ENCODE measurements around the gene UNC93B1. TPM values are rescaled to one million over a fixed set of nuclear protein-coding genes. Genes with fewer than 3 reads are reported as not detected.

Gene UNC93B1
- total RNA-seq, 1 donor from 2014 or later = 121 TPM

DNA sequence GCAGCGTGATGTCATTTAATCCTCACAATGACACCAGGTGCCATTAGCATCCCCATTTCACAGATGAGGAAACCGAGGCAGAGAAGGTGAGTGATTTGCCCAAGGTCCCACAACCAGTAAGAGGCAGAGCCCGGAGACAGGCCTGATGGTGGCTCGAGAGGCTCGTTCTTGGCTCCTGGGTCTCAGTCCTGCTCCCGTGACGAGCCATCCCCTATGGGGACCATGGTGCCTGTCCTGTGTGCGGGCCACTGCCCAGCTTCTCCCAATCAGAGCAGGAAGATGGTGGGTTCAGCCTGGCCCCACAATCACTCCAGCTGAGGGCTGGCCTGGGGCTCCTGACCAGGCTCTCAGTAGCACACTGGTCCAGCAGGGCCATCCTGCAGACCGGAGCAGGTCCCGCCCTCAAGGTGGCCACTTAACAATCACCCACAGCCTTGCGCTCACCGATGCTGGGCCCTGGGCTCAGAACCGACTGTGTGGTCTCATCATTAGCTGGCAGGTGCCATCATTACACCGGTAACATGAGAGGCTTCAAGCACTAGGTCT, 9.8 kb upstream of the UNC93B1 start:
- H3K9me3 ChIP-seq = no peaks in the 10 kb centered on the region
- peaks cover 72% of the 10 kb centered on the region for H3K4me1 ChIP-seq
- H3K27ac ChIP-seq = peak overlapping the region; percentile 86
- H3K27me3 ChIP-seq (ENCODE audit: low read depth) = no peaks in the 10 kb centered on the region
- DNase-seq = no peak
- ATAC-seq = no peak
- peaks cover 1% of the 10 kb centered on the region for H3K36me3 ChIP-seq
- TF ChIP-seq, protein P1, sequence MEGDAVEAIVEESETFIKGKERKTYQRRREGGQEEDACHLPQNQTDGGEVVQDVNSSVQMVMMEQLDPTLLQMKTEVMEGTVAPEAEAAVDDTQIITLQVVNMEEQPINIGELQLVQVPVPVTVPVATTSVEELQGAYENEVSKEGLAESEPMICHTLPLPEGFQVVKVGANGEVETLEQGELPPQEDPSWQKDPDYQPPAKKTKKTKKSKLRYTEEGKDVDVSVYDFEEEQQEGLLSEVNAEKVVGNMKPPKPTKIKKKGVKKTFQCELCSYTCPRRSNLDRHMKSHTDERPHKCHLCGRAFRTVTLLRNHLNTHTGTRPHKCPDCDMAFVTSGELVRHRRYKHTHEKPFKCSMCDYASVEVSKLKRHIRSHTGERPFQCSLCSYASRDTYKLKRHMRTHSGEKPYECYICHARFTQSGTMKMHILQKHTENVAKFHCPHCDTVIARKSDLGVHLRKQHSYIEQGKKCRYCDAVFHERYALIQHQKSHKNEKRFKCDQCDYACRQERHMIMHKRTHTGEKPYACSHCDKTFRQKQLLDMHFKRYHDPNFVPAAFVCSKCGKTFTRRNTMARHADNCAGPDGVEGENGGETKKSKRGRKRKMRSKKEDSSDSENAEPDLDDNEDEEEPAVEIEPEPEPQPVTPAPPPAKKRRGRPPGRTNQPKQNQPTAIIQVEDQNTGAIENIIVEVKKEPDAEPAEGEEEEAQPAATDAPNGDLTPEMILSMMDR (IDR thresholded peaks at IDR 0.05) = no peak
- intact Hi-C loops (cut with DNase I) = no loop called here
- H3K4me3 ChIP-seq = no peak overlapping the region

DNA sequence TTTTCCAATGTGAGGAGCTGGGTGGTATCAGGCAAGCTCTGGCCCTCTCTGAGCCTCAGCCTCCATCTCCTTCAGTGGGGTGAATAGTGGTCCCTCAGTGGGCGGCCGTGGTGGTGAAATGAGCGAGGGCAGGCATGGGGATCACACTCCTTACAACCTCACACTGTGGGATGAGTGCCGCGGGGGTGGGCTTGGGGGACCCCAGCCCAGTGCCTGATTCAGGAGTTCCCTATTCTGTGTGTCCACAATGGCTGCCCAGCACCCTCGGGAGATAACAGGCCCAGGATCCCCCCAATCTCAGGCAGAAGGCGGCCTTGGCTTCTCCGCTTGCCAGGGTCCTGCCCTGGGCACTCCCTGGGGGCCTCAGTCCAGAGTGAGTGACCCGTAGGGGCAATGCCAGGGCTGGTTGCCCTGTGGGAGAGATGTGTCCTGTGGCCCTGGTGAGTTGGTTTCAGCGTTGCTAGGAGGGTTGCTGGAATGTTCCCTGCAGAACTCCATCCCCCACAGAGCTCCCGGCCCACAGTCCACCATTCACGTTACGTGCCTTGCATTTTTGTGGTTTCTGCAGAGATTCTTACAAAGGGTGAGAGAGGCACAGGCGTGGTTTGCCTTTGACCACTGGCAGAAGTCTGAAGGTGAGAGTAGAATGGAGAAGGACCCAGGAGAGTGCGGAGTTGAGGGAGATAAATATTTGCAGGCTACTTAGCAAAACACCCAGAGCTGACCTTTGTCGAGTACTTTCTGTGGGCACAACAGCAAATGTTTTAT, 9.1 kb upstream of the UNC93B1 start:
- TF ChIP-seq, protein P1 (IDR thresholded peaks at IDR 0.05) = no peak
- DNase-seq (peak; percentile 86), ATAC-seq (peak; percentile 68 to 69)
- H3K4me3 ChIP-seq = peak overlapping the region; percentile 3
- H3K9me3 ChIP-seq = no peaks in the 10 kb centered on the region
- peaks cover 78% of the 10 kb centered on the region for H3K4me1 ChIP-seq
- no peaks in the 10 kb centered on the region for H3K36me3 ChIP-seq
- H3K27me3 ChIP-seq (ENCODE audit: low read depth) = no peaks in the 10 kb centered on the region
- intact Hi-C loops (cut with DNase I) = no loop called here
- peak overlapping the region; percentile 86 for H3K27ac ChIP-seq

DNA sequence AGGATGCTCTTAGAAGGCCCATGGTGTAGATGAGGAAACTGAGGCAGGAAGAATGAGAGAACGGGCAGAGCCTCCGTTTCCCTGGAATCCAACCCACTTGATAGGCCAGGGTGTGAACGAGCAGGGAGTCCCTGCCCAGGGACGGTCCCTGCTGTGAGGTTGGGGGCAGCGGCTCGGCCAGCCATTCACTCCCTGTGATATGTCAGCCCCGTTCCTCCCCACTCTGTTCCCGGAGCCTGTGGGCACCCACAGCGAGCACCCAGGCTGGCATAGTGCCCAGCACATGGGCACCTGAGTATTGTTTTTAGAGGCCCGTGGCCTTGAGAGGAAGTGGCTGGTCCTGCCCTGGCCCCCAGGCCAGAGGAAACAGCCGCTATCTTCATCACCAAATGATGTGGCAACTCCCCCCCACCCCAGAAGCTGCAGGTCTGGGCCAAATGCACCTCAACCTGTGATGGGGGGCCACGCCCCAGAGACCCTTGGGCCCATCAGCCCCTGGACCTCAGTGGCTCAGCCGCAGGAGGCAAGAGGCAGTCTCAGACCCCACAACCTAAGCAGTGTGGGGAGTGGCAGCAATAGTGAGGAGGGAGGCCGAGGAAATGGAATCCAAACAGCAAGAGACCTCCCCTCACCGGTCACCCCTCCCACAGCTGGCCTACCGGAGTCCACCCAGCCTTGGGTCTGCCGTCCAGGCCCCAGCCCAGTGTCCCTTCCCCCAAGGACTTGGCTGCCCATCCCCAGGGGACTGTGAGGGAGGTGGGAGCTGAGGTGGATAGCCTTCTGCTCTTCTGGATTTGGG, 8.3 kb upstream of the UNC93B1 start:
- Histone ChIP-seq H3K4me1 (peaks cover 78% of the 10 kb centered on the region), H3K36me3 (no peaks in the 10 kb centered on the region), H3K4me3 (peak overlapping the region; percentile 62), H3K27ac (peak overlapping the region; percentile 86), H3K27me3 (ENCODE audit: low read depth) (no peaks in the 10 kb centered on the region), H3K9me3 (no peaks in the 10 kb centered on the region)
- intact Hi-C loops (cut with DNase I) = no loop called here
- TF ChIP-seq, protein P1 (IDR thresholded peaks at IDR 0.05) = no peak
- DNase-seq = peak; percentile 71
- no peak for ATAC-seq

DNA sequence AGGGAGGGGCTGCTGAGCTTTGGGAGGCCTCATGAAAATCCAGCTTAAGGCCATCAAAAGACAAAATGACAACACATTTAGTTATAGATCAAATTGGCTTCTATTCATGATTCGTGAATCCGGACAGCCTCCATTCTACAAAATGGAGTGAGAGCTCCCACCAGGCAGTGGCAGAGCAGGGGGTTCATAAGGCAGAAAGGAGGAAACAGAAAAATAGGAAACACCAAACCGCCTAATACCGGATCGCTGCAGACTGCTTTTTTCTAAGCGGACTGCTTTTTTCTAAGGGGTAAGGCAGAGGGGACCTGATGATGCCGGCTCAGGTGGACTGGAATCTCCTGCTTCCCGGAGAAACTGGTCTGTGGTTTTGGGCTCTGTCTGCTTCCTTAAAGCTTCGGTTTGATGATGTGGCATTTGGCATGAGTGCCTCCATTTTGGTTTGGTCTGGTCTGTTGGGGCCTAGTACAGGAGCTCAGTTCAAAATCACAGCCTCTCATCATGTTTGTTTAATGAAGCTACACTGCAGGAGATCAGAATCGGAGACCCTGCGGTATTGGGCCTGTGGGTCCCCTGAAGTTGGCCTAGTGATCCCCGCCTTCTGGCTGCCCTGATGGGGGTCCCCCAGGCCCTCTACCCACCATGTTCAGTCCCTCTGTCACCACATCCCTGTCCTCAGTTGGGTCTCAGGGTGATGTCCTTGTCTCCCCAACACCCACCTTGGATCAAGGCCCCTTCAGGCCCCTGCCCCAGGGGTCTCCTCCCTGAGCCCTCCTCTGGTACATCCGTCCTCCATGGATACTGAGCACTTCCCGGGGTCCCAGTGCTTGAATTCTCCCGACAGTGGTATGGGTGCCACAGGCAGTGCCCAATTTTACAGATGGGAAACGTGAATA, 7.4 kb upstream of the UNC93B1 start:
- H3K27ac ChIP-seq = peak overlapping the region; percentile 86
- H3K4me1 ChIP-seq = peaks cover 69% of the 10 kb centered on the region

More for the DNA sequence above, 7.4 kb upstream of the UNC93B1 start:
- Histone ChIP-seq H3K4me3 (peak overlapping the region; percentile 62), H3K9me3 (no peaks in the 10 kb centered on the region), H3K36me3 (no peaks in the 10 kb centered on the region), H3K27me3 (ENCODE audit: low read depth) (no peaks in the 10 kb centered on the region)
- intact Hi-C loops (cut with DNase I) = no loop called here
- ATAC-seq = no peak
- TF ChIP-seq, protein P1 (IDR thresholded peaks at IDR 0.05) = no peak
- no peak for DNase-seq
